HepG2 (cell line): ENCODE results near the gene ZNF530. TPM values are rescaled to one million over a fixed set of nuclear protein-coding genes. Genes with fewer than 3 reads are reported as not detected.

ENCODE experiments used
- ELF1 ChIP-seq: sonication (generic); formaldehyde crosslinking; IDR thresholded peaks from 2 replicates; pipeline ENCODE4 v1.4.0; 2020; ENCODE audit warnings: missing genetic modification reagents
- HOXA3 ChIP-seq: sonication (generic); formaldehyde crosslinking; IDR thresholded peaks from 2 replicates; pipeline ENCODE4 v1.5.0; 2020; ENCODE audit warnings: missing genetic modification reagents
- KAT7 ChIP-seq: IDR thresholded peaks from 2 replicates; pipeline ENCODE4 v1.6.1; 2018; ENCODE audit warnings: borderline replicate concordance, missing compliant biosample characterization
- KIAA2018 ChIP-seq: sonication (generic); formaldehyde crosslinking; IDR thresholded peaks from 2 replicates; pipeline ENCODE4 v1.5.0; 2020; ENCODE audit warnings: mild to moderate bottlenecking, missing genetic modification reagents, borderline replicate concordance
- LCORL ChIP-seq, 2 experiments: fragments of 450-650 bp in 1 of 2; sonication (generic) in 1 of 2; formaldehyde crosslinking in 1 of 2; IDR thresholded peaks; 2 replicates each; pipeline versions ENCODE4 v1.5.0 to v1.6.1; 2017 to 2020; ENCODE audit warnings: antibody characterized with exemption in 1 of 2, missing genetic modification reagents in 1 of 2
- RELA ChIP-seq: sonication (generic); formaldehyde crosslinking; IDR thresholded peaks from 2 replicates; pipeline ENCODE4 v1.4.0; 2020; ENCODE audit warnings: missing genetic modification reagents
- SMAD3 ChIP-seq: sonication (generic); formaldehyde crosslinking; IDR thresholded peaks from 2 replicates; pipeline ENCODE4 v1.4.0; 2020; ENCODE audit warnings: missing genetic modification reagents
- TCF7L2 ChIP-seq: IDR thresholded peaks from 2 replicates; pipeline ENCODE4 v1.6.1; 2011; ENCODE audit warnings: mild to moderate bottlenecking, low read depth, low read length, moderate library complexity
- TGIF2 ChIP-seq: IDR thresholded peaks from 2 replicates; pipeline ENCODE4 v1.6.1; 2016; ENCODE audit warnings: control low read depth, missing compliant biosample characterization
- TMF1 ChIP-seq: sonication (generic); formaldehyde crosslinking; IDR thresholded peaks from 2 replicates; pipeline ENCODE4 v1.8.1; 2022; ENCODE audit warnings: low read depth, missing genetic modification reagents
- ZNF547 ChIP-seq: sonication (generic); formaldehyde crosslinking; IDR thresholded peaks from 2 replicates; pipeline ENCODE4 v1.5.1; 2020; ENCODE audit warnings: mild to moderate bottlenecking, missing genetic modification reagents
- ZNF572 ChIP-seq: sonication (generic); formaldehyde crosslinking; IDR thresholded peaks from 2 replicates; pipeline ENCODE4 v1.5.1; 2020; ENCODE audit warnings: mild to moderate bottlenecking, missing genetic modification reagents
- ZNF782 ChIP-seq: sonication (generic); formaldehyde crosslinking; IDR thresholded peaks from 2 replicates; pipeline ENCODE4 v1.4.0; 2020; ENCODE audit warnings: missing genetic modification reagents, mild to moderate bottlenecking, borderline replicate concordance
- ZNF790 ChIP-seq: sonication (generic); formaldehyde crosslinking; IDR thresholded peaks from 2 replicates; pipeline ENCODE4 v1.8.0; 2022; ENCODE audit warnings: missing genetic modification reagents, mild to moderate bottlenecking, borderline replicate concordance
- polyA plus RNA-seq, 8 experiments: library from polyadenylated mRNA; depleted of rRNA in 3 of 8; stranded (reverse) in 7 of 8; unstranded in 1 of 8; fragments of >200 nt; fragmentation: Illumina TruSeq in 4 of 8; extraction: Trizol in 4 of 8; gene quantifications; 2 replicates each; pipeline versions ENCODE4 v1.2.1 to v1.2.3, GENCODE V29; 2011 to 2016; ENCODE audit warnings: low read depth in 4 of 8, missing spikeins in 1 of 8, mixed read lengths in 1 of 8; ENCODE audit not compliant: insufficient read depth in 1 of 8
- total RNA-seq, 5 experiments: library from RNA; depleted of rRNA; stranded (reverse); fragments of >200 nt; fragmentation: Illumina TruSeq; extraction: Trizol; gene quantifications; 2 replicates each; pipeline ENCODE4 v1.2.3, GENCODE V29; 2016; ENCODE audit warnings: low read depth in 1 of 5
- TF ChIP-seq, protein P1 (sequence below): sonication (generic); formaldehyde crosslinking; IDR thresholded peaks from 2 replicates; pipeline ENCODE4 v1.4.0; 2020; ENCODE audit warnings: missing genetic modification reagents
- TF ChIP-seq, protein P2 (sequence below): sonication (generic); formaldehyde crosslinking; IDR thresholded peaks from 2 replicates; pipeline ENCODE4 v1.4.0; 2020; ENCODE audit warnings: low read depth, mild to moderate bottlenecking, missing genetic modification reagents
- TF ChIP-seq, protein P3 (sequence below): sonication (generic); formaldehyde crosslinking; conservative IDR thresholded peaks from 2 replicates; pipeline ENCODE4 v1.4.0; 2020; ENCODE audit warnings: missing genetic modification reagents
- TF ChIP-seq, protein P4 (sequence below): sonication (generic); formaldehyde crosslinking; IDR thresholded peaks from 2 replicates; pipeline ENCODE4 v1.4.0; 2020; ENCODE audit warnings: missing genetic modification reagents; ENCODE audit errors: not compliant biosample characterization

The ZNF530 gene
- total and polyA plus RNA-seq, 2 of the 13 experiments (the other 11 are each of a cell fraction or from before 2014, with no cell fraction given): 1.1 to 7.8 TPM

- TF ChIP-seq, protein P1, sequence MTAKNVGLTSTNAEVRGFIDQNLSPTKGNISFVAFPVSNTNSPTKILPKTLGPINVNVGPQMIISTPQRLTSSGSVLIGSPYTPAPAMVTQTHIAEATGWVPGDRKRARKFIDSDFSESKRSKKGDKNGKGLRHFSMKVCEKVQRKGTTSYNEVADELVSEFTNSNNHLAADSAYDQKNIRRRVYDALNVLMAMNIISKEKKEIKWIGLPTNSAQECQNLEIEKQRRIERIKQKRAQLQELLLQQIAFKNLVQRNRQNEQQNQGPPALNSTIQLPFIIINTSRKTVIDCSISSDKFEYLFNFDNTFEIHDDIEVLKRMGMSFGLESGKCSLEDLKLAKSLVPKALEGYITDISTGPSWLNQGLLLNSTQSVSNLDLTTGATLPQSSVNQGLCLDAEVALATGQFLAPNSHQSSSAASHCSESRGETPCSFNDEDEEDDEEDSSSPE (CRISPR knock-in tag): peak; percentile 98
- TF ChIP-seq KAT7 (CRISPR knock-in tag) (no peak; the same call in 1 of the 2 replicates), TGIF2 (CRISPR knock-in tag) (peak; percentile 96), KIAA2018 (CRISPR knock-in tag) (no peak), LCORL (IDR thresholded peaks at IDR 0.05) (peak; percentile 90), LCORL (CRISPR knock-in tag; IDR thresholded peaks at IDR 0.05) (no peak), ELF1 (CRISPR knock-in tag) (peak; percentile 88), ZNF547 (CRISPR knock-in tag) (peak; percentile 78), RELA (CRISPR knock-in tag) (no peak), TMF1 (CRISPR knock-in tag) (no peak), TCF7L2 (no peak), ZNF790 (CRISPR knock-in tag) (no peak), SMAD3 (peak; percentile 64), ZNF782 (CRISPR knock-in tag) (no peak), ZNF572 (CRISPR knock-in tag) (no peak), HOXA3 (peak; percentile 85)
- TF ChIP-seq, protein P2, sequence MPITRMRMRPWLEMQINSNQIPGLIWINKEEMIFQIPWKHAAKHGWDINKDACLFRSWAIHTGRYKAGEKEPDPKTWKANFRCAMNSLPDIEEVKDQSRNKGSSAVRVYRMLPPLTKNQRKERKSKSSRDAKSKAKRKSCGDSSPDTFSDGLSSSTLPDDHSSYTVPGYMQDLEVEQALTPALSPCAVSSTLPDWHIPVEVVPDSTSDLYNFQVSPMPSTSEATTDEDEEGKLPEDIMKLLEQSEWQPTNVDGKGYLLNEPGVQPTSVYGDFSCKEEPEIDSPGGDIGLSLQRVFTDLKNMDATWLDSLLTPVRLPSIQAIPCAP (CRISPR knock-in tag): no peak
- TF ChIP-seq, protein P3, sequence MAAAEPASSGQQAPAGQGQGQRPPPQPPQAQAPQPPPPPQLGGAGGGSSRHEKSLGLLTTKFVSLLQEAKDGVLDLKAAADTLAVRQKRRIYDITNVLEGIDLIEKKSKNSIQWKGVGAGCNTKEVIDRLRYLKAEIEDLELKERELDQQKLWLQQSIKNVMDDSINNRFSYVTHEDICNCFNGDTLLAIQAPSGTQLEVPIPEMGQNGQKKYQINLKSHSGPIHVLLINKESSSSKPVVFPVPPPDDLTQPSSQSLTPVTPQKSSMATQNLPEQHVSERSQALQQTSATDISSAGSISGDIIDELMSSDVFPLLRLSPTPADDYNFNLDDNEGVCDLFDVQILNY (CRISPR knock-in tag): peak; percentile 87
- TF ChIP-seq, protein P4, sequence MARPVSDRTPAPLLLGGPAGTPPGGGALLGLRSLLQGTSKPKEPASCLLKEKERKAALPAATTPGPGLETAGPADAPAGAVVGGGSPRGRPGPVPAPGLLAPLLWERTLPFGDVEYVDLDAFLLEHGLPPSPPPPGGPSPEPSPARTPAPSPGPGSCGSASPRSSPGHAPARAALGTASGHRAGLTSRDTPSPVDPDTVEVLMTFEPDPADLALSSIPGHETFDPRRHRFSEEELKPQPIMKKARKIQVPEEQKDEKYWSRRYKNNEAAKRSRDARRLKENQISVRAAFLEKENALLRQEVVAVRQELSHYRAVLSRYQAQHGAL (CRISPR knock-in tag): no peak
These were observed at the start of gene ZNF530 (continued) for GRCh38 chr19:57599761-57600383.
